Measurements from ENCODE around the gene NMNAT1.

NMNAT1 gene

DNA sequence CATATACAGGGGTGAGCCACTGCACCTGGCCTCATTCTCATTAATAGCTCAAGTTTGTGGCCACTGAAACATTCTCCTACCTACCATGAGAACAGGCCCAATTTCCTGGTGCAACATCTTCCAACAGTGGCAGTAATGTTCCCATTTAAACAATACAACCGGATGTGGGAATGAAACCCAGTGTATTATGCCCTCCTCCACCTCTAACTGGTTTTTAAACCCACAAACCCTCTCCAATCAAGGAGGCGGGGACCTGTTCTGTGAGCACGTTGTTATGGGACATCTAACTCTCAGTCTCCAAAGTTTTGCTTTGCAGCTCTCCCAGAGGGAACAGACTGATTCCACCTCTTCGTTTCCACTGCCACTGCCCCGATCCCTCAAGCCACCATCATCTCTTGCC, 35.8 kb upstream of the NMNAT1 start:
- H3K4me3 ChIP-seq = no peak overlapping the region
- TF ChIP-seq, protein P1, sequence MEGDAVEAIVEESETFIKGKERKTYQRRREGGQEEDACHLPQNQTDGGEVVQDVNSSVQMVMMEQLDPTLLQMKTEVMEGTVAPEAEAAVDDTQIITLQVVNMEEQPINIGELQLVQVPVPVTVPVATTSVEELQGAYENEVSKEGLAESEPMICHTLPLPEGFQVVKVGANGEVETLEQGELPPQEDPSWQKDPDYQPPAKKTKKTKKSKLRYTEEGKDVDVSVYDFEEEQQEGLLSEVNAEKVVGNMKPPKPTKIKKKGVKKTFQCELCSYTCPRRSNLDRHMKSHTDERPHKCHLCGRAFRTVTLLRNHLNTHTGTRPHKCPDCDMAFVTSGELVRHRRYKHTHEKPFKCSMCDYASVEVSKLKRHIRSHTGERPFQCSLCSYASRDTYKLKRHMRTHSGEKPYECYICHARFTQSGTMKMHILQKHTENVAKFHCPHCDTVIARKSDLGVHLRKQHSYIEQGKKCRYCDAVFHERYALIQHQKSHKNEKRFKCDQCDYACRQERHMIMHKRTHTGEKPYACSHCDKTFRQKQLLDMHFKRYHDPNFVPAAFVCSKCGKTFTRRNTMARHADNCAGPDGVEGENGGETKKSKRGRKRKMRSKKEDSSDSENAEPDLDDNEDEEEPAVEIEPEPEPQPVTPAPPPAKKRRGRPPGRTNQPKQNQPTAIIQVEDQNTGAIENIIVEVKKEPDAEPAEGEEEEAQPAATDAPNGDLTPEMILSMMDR (IDR thresholded peaks at IDR 0.05) = no peak
- H3K9me3 ChIP-seq = no peaks in the 10 kb centered on the region
- no peaks in the 10 kb centered on the region for H3K27me3 ChIP-seq
- H3K27ac ChIP-seq = no peak overlapping the region
- intact Hi-C loops (cut with DNase I; ENCODE audit: low total_unique reads) = no loop called here
- H3K36me3 ChIP-seq = no peaks in the 10 kb centered on the region
- peaks cover 4 to 29% (median 16%) of the 10 kb centered on the region in 4 donors for H3K4me1 ChIP-seq
- DNase-seq = no peak

DNA sequence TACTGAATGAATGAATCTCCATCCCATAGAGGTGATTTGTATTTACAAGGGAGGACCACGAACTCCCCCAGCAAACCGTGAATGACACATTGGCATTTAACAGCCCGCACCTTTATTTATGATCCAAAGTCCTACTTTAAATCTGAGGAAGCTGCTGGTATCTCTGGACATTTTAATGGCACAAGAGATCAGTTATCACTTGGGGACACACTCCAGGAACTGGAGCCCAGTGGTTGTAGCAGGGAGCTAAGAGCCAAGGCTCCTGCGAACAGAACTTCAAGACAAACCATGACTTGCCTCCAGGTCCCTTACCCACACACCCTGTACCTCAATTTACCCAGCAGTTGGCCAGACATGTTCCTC, 34.4 kb upstream of the NMNAT1 start:
- TF ChIP-seq, protein P1 (IDR thresholded peaks at IDR 0.05) = no peak
- peak overlapping the region in 1 of 2 donors; percentile 77 for H3K27ac ChIP-seq
- no peaks in the 10 kb centered on the region for H3K27me3 ChIP-seq
- H3K4me1 ChIP-seq = peaks cover 4 to 29% (median 16%) of the 10 kb centered on the region in 4 donors
- intact Hi-C loops (cut with DNase I; ENCODE audit: low total_unique reads) = no loop called here
- DNase-seq = no peak
- H3K9me3 ChIP-seq = no peaks in the 10 kb centered on the region
- no peaks in the 10 kb centered on the region for H3K36me3 ChIP-seq
- H3K4me3 ChIP-seq = peak overlapping the region; percentile 74 to 93

DNA sequence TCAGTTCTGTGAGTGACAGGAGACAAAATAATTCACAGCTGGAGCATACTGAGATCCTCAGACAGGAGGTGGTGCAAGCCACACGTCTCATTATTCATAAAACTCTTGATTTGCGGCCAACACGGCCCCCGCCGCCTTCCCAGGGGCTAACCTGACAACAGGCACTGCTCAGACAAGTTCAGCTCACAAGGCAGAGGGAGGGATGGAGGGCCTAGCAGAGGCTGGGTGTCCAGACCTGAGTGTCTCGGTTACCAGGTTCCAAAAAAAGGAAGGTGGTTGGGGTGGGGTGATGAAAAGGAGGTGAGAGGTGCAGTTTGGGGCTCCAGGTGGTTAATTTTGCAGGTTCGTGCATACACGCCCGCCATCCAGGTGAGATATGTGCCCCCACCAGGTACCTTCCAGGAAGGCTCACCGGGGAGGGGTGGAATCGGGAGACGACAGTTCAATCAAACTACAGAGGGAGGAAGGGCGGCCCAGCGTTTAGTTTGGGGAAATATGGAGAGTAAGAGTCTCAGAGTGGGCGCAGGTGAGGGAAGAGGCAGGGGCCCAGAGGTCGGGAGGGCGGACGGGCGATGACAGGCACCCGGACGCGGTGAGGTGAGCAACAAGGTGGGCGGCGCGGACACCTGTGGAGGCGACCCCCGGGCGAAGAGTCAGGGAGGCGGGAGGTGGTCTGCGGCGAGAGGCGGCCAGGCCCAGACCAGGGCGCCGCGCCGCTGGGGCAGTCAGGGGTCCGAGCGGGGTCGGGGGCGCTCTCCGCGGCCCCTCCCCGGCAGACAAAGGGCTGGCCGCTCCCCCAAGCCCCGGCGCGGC, 33.8 kb upstream of the NMNAT1 start:
- H3K27ac ChIP-seq = peak overlapping the region; percentile 60 to 77
- H3K4me3 ChIP-seq = peak overlapping the region; percentile 74 to 93
- intact Hi-C loops (cut with DNase I; ENCODE audit: low total_unique reads) = loop anchor here (5.0 kb wide), 1 partner anchor 1103 kb away; the partner anchor contains the start of gene TARDBP
- H3K9me3 ChIP-seq = no peaks in the 10 kb centered on the region
- peak; percentile 40 to 74 for DNase-seq
- H3K27me3 ChIP-seq = no peaks in the 10 kb centered on the region
- H3K4me1 ChIP-seq = peaks cover 4 to 29% (median 16%) of the 10 kb centered on the region in 4 donors
- no peaks in the 10 kb centered on the region for H3K36me3 ChIP-seq
- TF ChIP-seq, protein P1 (IDR thresholded peaks at IDR 0.05) = no peak

DNA sequence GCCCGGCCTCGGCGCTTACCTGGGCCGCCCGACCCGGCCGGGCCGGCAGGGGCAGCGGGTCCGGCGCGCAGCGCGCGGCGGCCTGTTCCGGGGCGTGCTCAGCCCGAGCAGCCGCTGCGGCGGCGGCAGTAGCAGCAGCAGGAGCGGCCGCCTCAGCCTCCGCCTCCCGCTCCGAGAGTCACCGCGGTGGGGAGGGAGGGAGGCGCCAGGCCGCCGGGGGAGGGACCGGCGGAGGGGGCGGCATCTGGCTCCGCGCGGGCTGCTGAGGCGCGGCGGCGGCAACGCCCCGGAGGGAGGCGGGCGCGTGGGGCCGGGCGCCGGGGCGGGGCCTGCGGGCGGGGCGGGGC, 33.2 kb upstream of the NMNAT1 start, which contains the start of gene CTNNBIP1:
Gene CTNNBIP1 (minus strand): TSS at position 194 of the 347 bp plus-strand sequence. CDS start 38,205 bp downstream, outside the sequence.
- Histone ChIP-seq H3K27ac (peak within 1 kb of the TSS; percentile 96 to 99), H3K9me3 (no peaks in the 10 kb centered on the region), H3K36me3 (no peaks in the 10 kb centered on the region), H3K27me3 (no peaks in the 10 kb centered on the region), H3K4me3 (peak within 1 kb of the TSS; percentile 74 to 93), H3K4me1 (peaks cover 4 to 29% (median 16%) of the 10 kb centered on the region in 4 donors)
- intact Hi-C loops (cut with DNase I; ENCODE audit: low total_unique reads) = loop anchor here (5.0 kb wide), 1 partner anchor 1102 kb away; the partner anchor contains the start of gene TARDBP
- TF ChIP-seq, protein P1 (IDR thresholded peaks at IDR 0.05) = peak in 1 of 2 experiments; percentile 22
- DNase-seq = no peak

DNA sequence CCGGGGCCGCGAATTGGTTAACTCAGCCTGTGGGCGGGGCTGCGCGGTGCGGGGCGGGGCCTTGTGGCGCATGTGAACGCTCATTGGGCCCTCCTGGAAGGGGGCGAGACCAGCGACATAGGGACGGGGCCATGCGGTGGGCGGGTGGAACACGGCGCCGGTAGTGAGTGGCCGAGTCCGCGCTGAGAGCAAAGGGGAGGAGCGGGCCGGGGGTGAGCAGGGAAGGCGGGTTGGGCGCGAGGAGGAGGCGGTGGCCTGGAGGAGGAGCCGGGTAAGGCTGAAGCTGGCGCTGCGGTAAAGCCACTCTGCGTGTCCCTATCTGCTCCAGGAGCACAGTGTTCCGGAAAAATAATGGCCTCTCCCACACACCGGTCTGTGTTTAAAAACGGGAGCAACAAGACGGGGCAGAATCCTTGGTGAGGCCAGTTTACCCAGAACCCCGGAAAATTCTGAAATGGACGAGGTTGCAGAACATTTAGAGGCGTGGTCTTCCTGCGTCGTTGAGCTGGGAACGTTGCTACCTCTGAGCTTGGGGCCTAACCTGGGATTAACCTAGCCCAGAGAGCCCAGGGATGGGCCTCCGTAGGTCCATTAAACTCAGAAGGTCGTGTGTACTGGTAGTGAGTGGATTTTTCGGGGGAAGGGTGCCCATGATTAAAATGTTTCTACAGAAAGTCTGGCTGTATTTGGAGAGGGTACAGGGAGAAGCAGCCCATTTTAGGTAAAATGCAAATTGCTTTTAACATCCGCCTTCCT, 32.7 kb upstream of the NMNAT1 start:
- H3K4me3 ChIP-seq = peak overlapping the region; percentile 72
- peak; percentile 100 for DNase-seq
- H3K27ac ChIP-seq = peak overlapping the region; percentile 96 to 99
- no peaks in the 10 kb centered on the region for H3K9me3 ChIP-seq
- H3K4me1 ChIP-seq = peaks cover 4 to 29% (median 16%) of the 10 kb centered on the region in 4 donors
- intact Hi-C loops (cut with DNase I; ENCODE audit: low total_unique reads) = loop anchor here (5.0 kb wide), 1 partner anchor 1102 kb away; the partner anchor contains the start of gene TARDBP
- H3K27me3 ChIP-seq = no peaks in the 10 kb centered on the region
- no peaks in the 10 kb centered on the region for H3K36me3 ChIP-seq
- TF ChIP-seq, protein P1 (IDR thresholded peaks at IDR 0.05) = no peak

Data from tibial artery (tissue), 4 donors.